ENCODE data around the gene C1QTNF2.

Gene C1QTNF2

GRCh38 chr5:160298189-160298588 is 72.2 kb downstream of the C1QTNF2 start:
- no peak for ATAC-seq (ENCODE audit: low read depth)
- peaks cover 21% of the 10 kb centered on the region for H3K4me1 ChIP-seq (ENCODE audit: insufficient read depth, poor library complexity, severe bottlenecking)
- no peak overlapping the region for H3K4me3 ChIP-seq (ENCODE audit: severe bottlenecking)
- H3K36me3 ChIP-seq (ENCODE audit: low read depth): peaks cover 24% of the 10 kb centered on the region; the same call in 1 of the 2 replicates
- H3K27me3 ChIP-seq (ENCODE audit: insufficient read depth, poor library complexity, severe bottlenecking): no peaks in the 10 kb centered on the region
- H3K9me3 ChIP-seq (ENCODE audit: severe bottlenecking): no peaks in the 10 kb centered on the region
- TF ChIP-seq CTCF (IDR thresholded peaks at IDR 0.05; ENCODE audit: poor library complexity, severe bottlenecking): no peak
- no peak overlapping the region for H3K27ac ChIP-seq (ENCODE audit: poor library complexity, severe bottlenecking)
- DNase-seq (ENCODE audit: low spot score): no peak

GRCh38 chr5:160297776-160298175 is 72.7 kb downstream of the C1QTNF2 start:
- Histone ChIP-seq H3K27ac (ENCODE audit: poor library complexity, severe bottlenecking) (no peak overlapping the region), H3K27me3 (ENCODE audit: insufficient read depth, poor library complexity, severe bottlenecking) (no peaks in the 10 kb centered on the region), H3K4me1 (ENCODE audit: insufficient read depth, poor library complexity, severe bottlenecking) (peaks cover 25% of the 10 kb centered on the region), H3K36me3 (ENCODE audit: low read depth) (peaks cover 20% of the 10 kb centered on the region; the same call in 1 of the 2 replicates), H3K4me3 (ENCODE audit: severe bottlenecking) (no peak overlapping the region), H3K9me3 (ENCODE audit: severe bottlenecking) (no peaks in the 10 kb centered on the region)
- no peak for TF ChIP-seq CTCF (IDR thresholded peaks at IDR 0.05; ENCODE audit: poor library complexity, severe bottlenecking)
- ATAC-seq (ENCODE audit: low read depth) (no peak), DNase-seq (ENCODE audit: low spot score) (no peak)

Data from RWPE2 (cell line).